Measurements from ENCODE around the gene KIAA1217. TPM values are rescaled to one million over a fixed set of nuclear protein-coding genes. Genes with fewer than 3 reads are reported as not detected.

Gene KIAA1217
- total RNA-seq, 1 experiment from 2014 or later = 6.4 TPM

GRCh38 chr10:24299578-24300260 is 90.8 kb downstream of the KIAA1217 start:
- Histone ChIP-seq H3K36me3 (no peaks in the 10 kb centered on the region), H3K4me3 (no peak overlapping the region), H3K9me3 (no peaks in the 10 kb centered on the region), H3K27me3 (no peaks in the 10 kb centered on the region)
- no peak for DNase-seq

DNA sequence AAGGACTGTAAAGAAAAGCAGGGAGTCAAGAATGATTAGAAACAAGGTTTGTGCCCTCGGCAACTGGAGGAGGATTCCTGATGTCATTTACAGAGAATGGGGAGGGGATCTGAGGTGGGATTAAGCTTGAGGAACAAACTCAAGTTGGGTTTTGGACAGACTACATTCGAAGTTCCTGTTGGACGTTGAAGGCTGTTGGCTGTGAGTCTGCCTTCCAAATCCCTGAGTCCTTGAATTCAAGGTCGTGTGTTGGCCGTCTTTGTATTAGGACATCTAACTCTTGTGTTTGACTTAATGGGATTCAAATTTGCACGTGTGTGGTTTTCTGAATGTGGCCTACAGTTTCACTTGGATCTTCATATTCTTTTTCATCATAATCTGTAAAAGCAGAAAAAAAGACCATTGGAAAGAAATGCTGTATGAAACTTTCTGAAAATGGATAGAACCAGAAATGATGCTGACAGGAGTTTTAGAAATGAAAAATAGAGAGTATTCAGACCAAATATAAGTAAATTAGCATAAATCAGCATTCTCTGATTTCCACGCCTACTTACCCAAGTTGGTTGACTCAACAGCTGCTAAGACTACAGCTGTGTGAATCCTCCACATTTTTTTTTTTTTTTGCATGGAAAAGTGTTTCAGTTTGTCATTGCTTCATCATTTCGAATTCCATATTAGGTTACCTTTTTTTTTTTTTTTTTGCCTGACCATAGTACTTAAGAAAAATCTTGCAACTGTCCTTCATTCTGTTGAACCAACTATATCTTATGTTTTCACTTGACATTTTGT is 94.8 kb downstream of the KIAA1217 start:
- Histone ChIP-seq H3K36me3 (no peaks in the 10 kb centered on the region), H3K4me3 (no peak overlapping the region), H3K9me3 (no peaks in the 10 kb centered on the region), H3K27me3 (no peaks in the 10 kb centered on the region)
- no peak for DNase-seq

DNA sequence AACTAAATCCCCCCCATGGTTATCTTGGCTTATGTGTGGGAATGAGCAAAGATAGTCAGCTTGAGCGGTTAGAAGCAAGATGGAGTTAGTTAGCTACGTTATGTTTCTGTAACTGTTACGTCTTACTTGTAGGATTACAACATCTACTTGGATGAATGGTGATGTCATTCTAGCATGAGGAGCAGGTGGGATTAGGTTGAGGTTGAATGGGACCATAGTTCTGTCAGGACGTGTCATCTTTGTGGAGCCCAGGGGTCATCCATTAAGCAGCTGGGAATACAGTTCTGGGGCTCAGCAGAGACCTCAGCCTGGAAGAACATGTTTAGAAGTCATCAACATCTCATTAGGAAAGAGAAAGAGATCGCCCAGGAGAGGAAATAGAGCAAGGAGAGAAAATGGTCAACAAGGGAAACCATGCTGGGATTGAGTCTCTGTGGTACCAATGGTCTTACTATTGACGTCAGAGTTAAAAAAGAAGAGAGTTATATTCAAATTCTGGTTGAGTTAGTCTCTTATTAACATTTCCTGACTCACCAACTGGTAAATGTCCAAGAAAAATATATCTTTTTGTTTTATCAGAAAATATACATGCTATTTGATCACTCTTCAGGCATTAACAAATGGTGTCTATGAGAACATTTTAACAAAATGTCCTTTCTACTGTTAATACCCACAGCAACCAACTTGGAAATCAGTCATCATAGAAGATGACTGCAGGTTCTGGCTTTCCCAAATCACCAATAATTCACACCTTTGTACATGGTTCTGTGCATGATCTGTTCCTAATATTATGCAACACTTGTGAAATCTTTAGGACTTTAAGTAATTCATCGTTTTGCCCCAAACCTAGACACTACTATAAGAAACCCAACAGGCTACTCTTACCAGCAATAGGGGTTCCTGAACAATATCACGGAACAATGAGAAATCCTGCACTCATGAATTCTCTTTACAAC is 96.9 kb downstream of the KIAA1217 start:
- no peaks in the 10 kb centered on the region for H3K27me3 ChIP-seq
- no peaks in the 10 kb centered on the region for H3K36me3 ChIP-seq
- H3K9me3 ChIP-seq = no peaks in the 10 kb centered on the region
- no peak for DNase-seq
- H3K4me3 ChIP-seq = no peak overlapping the region

- Histone ChIP-seq H3K4me3 (no peak overlapping the region), H3K27me3 (no peaks in the 10 kb centered on the region), H3K36me3 (no peaks in the 10 kb centered on the region), H3K9me3 (no peaks in the 10 kb centered on the region)
- DNase-seq = no peak
These were observed 97.6 kb downstream of the KIAA1217 start for GRCh38 chr10:24306507-24306875.

DNA sequence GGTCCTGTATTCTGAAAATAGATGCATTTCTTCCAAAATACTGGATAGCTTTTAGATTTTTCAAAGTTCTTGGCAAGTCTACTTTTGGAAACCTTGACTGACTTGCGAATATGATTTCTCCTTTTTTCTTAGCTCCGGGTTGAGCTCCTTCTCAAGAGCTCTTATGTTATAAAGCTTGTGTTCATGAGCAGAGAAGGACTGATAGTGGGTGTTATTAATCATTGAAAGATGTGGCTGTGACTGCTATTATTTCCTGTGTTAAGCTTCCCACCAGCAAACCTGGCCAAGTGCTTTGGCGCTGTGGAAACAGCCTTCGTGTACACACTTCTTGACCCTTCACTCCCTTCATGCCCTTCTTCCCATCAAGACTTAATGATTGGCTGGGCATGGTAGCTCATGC is 98.2 kb downstream of the KIAA1217 start:
- Histone ChIP-seq H3K27me3 (no peaks in the 10 kb centered on the region), H3K9me3 (no peaks in the 10 kb centered on the region), H3K4me3 (no peak overlapping the region), H3K36me3 (no peaks in the 10 kb centered on the region)
- no peak for DNase-seq

DNA sequence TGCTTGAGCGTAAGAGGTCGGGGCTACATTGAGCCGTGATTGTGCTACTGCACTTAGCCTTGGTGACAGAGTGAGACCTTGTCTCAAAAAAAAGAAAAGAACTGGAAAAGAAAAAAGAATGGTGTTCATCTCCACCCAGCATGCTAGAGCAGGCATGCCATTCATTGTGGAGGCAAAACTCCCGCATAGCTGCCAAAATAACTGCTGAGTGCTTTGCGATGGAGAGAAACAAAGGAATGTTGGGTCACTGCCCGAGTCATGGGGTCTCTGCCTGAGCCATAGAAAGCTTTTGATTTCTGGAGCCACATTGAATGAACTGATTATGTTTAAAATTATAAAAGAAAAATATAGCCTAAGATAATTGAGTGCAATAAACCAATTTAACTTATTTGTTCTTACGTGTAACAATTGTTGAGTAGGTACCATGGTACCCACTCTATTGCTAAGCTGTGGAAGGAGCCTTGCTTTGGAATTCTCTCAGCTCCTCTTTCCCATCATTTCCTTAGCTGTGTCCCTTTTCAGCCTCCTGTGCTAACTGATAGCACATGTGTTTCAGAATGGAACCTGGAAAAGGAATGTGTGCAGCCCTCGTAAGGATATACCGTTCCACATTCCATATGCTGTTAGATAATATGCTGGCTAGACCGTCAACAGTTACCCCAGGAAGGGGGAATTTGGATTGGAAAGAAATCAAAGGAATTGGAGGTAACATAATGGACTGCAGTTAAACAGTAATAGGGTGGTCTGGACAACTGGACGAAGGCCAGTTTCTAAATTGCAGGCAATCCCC is 99.0 kb downstream of the KIAA1217 start:
- DNase-seq = no peak
- no peaks in the 10 kb centered on the region for H3K36me3 ChIP-seq
- no peak overlapping the region for H3K4me3 ChIP-seq
- no peaks in the 10 kb centered on the region for H3K9me3 ChIP-seq
- no peaks in the 10 kb centered on the region for H3K27me3 ChIP-seq

DNA sequence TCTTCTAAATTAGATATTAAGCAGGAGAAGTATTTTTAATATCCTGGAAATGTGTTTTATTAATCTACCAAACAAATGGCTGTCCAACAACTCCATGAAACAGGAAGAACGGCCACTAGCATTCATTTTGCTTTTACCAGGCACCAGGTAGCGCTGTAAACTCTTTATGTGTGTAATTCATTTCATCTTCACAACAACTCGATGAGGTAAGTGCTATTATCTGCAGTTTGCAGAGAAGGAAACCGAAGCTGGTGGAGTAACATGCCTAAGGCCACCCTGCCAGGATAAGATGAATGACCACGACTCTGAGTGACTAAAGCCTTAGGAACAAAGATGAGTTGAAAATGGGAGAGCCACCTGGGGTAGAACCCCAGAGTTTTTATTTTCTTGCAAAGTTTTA is 101.2 kb downstream of the KIAA1217 start:
- Histone ChIP-seq H3K4me3 (no peak overlapping the region), H3K9me3 (no peaks in the 10 kb centered on the region), H3K27me3 (no peaks in the 10 kb centered on the region), H3K36me3 (no peaks in the 10 kb centered on the region)
- DNase-seq = no peak

DNA sequence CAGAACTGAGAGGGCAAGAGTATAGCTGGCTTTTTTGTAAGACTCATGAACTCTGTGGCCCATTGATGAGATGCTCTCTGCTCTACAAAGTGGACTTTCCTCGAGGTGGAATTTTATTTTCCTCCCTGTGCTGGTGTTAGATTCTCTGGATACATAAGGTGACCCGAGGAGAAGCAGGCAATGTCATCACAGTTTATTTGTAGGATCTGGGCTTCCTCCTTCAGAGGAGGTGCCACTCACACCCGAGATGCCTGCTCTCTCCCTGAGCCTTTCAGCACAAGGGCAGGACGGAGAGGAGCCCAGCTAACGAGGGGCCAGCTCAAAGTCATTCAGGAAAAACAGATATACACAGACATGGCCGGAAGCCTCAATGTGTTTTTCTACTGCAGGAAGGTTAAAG is 103.0 kb downstream of the KIAA1217 start:
- no peaks in the 10 kb centered on the region for H3K9me3 ChIP-seq
- no peaks in the 10 kb centered on the region for H3K27me3 ChIP-seq
- DNase-seq = no peak
- H3K36me3 ChIP-seq = no peaks in the 10 kb centered on the region
- H3K4me3 ChIP-seq = no peak overlapping the region

- Histone ChIP-seq H3K36me3 (no peaks in the 10 kb centered on the region), H3K4me3 (no peak overlapping the region), H3K27me3 (no peaks in the 10 kb centered on the region), H3K9me3 (no peaks in the 10 kb centered on the region)
- no peak for DNase-seq
These were observed 104.3 kb downstream of the KIAA1217 start for GRCh38 chr10:24313283-24313682.

- no peak for DNase-seq
These were observed 106.3 kb downstream of the KIAA1217 start for GRCh38 chr10:24315211-24315610.

GRCh38 chr10:24318517-24318916 is 109.6 kb downstream of the KIAA1217 start:
- Histone ChIP-seq H3K27me3 (no peaks in the 10 kb centered on the region), H3K4me3 (no peak overlapping the region), H3K36me3 (no peaks in the 10 kb centered on the region), H3K9me3 (no peaks in the 10 kb centered on the region)
- DNase-seq = no peak

More at GRCh38 chr10:24315211-24315610, 106.3 kb downstream of the KIAA1217 start:
- H3K36me3 ChIP-seq = no peaks in the 10 kb centered on the region
- no peak overlapping the region for H3K4me3 ChIP-seq
- no peaks in the 10 kb centered on the region for H3K9me3 ChIP-seq
- no peaks in the 10 kb centered on the region for H3K27me3 ChIP-seq

DNA sequence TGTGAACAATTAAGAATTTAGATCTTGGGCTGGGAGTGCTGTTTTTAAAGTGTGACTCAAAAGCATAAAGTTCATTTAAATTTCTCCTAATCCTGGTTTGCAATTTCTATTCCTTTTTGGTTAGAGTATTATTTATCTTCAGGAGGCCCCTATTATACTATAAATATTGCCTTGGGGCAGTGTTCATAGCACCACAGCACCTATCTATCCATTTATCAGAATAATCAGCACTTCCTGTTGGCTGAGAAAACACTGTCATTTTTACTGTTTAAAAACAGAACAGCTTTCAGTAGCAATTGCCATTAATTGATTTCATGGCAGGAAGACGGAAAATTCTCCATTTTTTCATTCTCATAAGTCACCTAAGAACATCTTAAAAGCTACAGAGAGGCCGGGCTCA is 111.4 kb downstream of the KIAA1217 start:
- DNase-seq = no peak
- Histone ChIP-seq H3K9me3 (no peaks in the 10 kb centered on the region), H3K4me3 (no peak overlapping the region), H3K36me3 (no peaks in the 10 kb centered on the region), H3K27me3 (no peaks in the 10 kb centered on the region)

DNA sequence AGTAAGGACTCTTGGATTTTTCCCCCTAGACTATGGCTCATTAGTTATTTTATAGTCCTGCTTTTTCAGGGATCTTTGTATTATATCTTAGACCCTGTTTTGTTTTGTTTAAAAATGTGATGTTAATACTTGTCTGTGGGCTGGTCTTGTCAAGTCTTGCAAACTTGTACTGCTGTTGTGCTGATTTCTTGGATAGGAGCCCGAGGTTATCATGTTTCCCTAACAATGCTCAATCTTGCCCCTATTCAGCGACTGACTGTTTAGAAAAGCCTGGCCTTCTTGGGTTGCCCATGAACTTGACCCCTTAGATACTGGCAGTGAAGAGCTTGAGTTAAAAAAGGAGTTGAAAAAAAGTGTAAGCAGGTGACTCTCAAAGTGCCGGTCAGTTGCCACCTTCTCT is 115.7 kb downstream of the KIAA1217 start:
- DNase-seq = no peak
- H3K36me3 ChIP-seq = no peaks in the 10 kb centered on the region
- no peak overlapping the region for H3K4me3 ChIP-seq
- H3K9me3 ChIP-seq = peaks cover 6% of the 10 kb centered on the region; the same call in 1 of the 2 replicates
- H3K27me3 ChIP-seq = no peaks in the 10 kb centered on the region

GRCh38 chr10:24331457-24331856 is 122.5 kb downstream of the KIAA1217 start:
- H3K9me3 ChIP-seq = peaks cover 5% of the 10 kb centered on the region; the same call in 1 of the 2 replicates
- H3K4me3 ChIP-seq = no peak overlapping the region
- no peaks in the 10 kb centered on the region for H3K36me3 ChIP-seq
- DNase-seq = no peak
- no peaks in the 10 kb centered on the region for H3K27me3 ChIP-seq

DNA sequence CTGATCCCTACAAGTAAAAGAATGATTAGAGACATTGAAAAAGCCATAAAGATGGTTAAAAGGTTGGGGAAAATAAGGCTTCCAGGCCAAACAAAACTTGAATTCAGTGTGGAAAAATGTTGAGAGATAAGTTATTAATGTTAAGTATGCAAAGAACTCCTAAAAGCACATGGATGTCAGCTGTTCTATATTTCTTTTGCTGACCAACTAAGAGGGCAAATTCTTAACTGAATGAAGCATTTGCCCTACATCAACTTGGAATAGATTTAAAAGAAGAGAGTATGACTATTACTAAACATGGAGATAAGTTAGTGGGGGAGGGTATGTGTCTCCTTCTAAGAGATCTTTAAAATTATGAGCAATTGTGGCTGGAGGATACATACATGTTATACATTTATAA is 124.8 kb downstream of the KIAA1217 start:
- Histone ChIP-seq H3K27me3 (no peaks in the 10 kb centered on the region), H3K36me3 (no peaks in the 10 kb centered on the region), H3K9me3 (no peaks in the 10 kb centered on the region), H3K4me3 (no peak overlapping the region)
- DNase-seq = no peak

- Histone ChIP-seq H3K27me3 (no peaks in the 10 kb centered on the region), H3K36me3 (no peaks in the 10 kb centered on the region), H3K9me3 (no peaks in the 10 kb centered on the region), H3K4me3 (no peak overlapping the region)
- no peak for DNase-seq
These were observed 125.5 kb downstream of the KIAA1217 start for GRCh38 chr10:24334279-24334939.
